Activated B cell treated with CpG ODN at 0.5 μM for 24 hours (primary cell): ENCODE measurements around the gene TSR3. TPM values are rescaled to one million over a fixed set of nuclear protein-coding genes. Genes with fewer than 3 reads are reported as not detected.

Source experiments
- ATAC-seq: fragments of 200-7000 bp; cut with Tn5 transposase; one replicate; pipeline ENCODE4 v1.10.0; 2021; ENCODE audit warnings: low read depth, mild to moderate bottlenecking, moderate library complexity
- CTCF ChIA-PET: fragments of 350-600 bp; sonication (Branson Sonifier 250); formaldehyde crosslinking; loops from one replicate; lab custom pipeline; 2021; ENCODE audit warnings: antibody characterized with exemption; lab: Charles Lee
- POLR2A ChIA-PET: fragments of 350-600 bp; sonication (Branson Sonifier 250); formaldehyde crosslinking; loops from one replicate; lab custom pipeline; 2021; ENCODE audit warnings: antibody characterized with exemption; lab: Charles Lee
- DNase-seq: peaks from one replicate; pipeline ENCODE4 v3.0.0; 2022
- H3K27ac Mint-ChIP-seq: one replicate; pipeline ENCODE4 v1.8.0; 2020; ENCODE audit warnings: mixed read lengths
- H3K27me3 Mint-ChIP-seq: one replicate; pipeline ENCODE4 v1.8.0; 2021; ENCODE audit warnings: mixed read lengths
- H3K36me3 Mint-ChIP-seq: one replicate; pipeline ENCODE4 v1.8.0; 2021; ENCODE audit warnings: low read depth, mixed read lengths
- H3K4me1 Mint-ChIP-seq: one replicate; pipeline ENCODE4 v1.8.0; 2021; ENCODE audit warnings: mixed read lengths
- H3K4me3 Mint-ChIP-seq: one replicate; pipeline ENCODE4 v1.8.0; 2020; ENCODE audit warnings: mild to moderate bottlenecking, mixed read lengths
- H3K9me3 Mint-ChIP-seq: one replicate; pipeline ENCODE4 v1.8.0; 2020; ENCODE audit warnings: mixed read lengths
- intact Hi-C: fragments of 100-400 bp; cut with micrococcal nuclease; formaldehyde crosslinking; loops from one replicate; pipeline ENCODE4 v1.15.1; 2024
- total RNA-seq: library from RNA; stranded (reverse); gene quantifications from 2 replicates; pipeline ENCODE4 v1.2.3, GENCODE V29; 2022
- TF ChIP-seq, protein P1 (sequence below): fragments of 200-600 bp; IDR thresholded peaks from one replicate; pipeline ENCODE4 v1.8.0; 2022; ENCODE audit warnings: antibody characterized with exemption, mild to moderate bottlenecking

Gene TSR3
- total RNA-seq, 1 donor from 2014 or later, result 45.3 TPM

DNA sequence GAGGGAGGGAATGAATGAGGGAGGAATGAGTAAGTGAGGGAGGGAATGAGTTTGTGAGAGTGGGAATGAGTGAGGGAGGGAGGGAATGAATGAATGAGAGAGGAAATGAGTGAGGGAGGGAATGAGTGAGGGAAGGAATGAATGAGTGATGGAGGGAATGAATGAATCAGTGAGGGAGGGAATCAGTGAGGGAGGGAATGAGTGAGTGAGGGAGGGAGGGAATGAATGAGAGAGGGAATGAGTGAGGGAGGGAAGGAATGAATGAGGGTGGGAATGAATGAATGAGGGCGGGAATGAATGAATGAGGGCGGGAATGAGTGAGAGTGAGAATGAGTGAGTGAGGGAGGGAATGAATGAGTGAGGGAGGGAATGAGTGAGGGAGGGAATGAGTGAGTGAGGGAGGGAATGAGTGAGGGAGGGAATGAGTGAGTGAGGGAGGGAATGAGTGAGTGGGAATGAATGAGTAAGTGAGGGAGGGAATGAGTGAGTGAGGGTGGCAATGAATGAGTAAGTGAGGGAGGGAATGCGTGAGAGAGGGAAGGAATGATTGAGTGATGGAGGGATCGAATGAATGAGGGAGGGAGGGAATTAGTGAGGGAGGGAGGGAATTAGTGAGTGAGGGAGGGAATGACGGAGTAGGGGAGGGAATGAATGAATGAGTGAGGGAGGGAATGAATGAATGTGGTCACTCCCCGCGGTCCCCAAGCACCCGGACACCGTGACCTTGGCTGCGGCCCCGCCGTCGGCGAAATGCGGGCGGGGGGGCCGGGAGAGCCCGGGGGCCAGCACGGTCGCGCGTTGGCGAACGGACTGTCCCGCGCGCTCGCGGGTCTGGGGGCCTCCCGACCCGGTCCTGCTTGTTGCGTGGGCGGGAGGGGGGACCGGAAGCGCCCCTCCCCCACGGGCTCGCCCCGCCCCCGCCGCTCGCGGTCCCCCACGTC, 43.4 kb downstream of the TSR3 start:
- no peak for DNase-seq
- POLR2A ChIA-PET, result interaction anchor here (0.6 to 3.0 kb wide), 16 partner anchors 8 to 656 kb away, joined by 3 to 26 read pairs (median 4); partner anchors contain the start of genes NUBP2, RPS2, SPSB3 and UQCC4
- CTCF ChIA-PET, result no interaction called here
- Mint-ChIP-seq H3K36me3 (peaks cover 21% of the 10 kb centered on the region), H3K4me1 (peaks cover 70% of the 10 kb centered on the region), H3K27me3 (no peaks in the 10 kb centered on the region), H3K9me3 (no peaks in the 10 kb centered on the region), H3K27ac (peak overlapping the region; percentile 100), H3K4me3 (peak overlapping the region; percentile 91)
- TF ChIP-seq, protein P1, sequence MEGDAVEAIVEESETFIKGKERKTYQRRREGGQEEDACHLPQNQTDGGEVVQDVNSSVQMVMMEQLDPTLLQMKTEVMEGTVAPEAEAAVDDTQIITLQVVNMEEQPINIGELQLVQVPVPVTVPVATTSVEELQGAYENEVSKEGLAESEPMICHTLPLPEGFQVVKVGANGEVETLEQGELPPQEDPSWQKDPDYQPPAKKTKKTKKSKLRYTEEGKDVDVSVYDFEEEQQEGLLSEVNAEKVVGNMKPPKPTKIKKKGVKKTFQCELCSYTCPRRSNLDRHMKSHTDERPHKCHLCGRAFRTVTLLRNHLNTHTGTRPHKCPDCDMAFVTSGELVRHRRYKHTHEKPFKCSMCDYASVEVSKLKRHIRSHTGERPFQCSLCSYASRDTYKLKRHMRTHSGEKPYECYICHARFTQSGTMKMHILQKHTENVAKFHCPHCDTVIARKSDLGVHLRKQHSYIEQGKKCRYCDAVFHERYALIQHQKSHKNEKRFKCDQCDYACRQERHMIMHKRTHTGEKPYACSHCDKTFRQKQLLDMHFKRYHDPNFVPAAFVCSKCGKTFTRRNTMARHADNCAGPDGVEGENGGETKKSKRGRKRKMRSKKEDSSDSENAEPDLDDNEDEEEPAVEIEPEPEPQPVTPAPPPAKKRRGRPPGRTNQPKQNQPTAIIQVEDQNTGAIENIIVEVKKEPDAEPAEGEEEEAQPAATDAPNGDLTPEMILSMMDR, result no peak
- intact Hi-C loops, result loop anchor here (1.0 to 5.0 kb wide), 3 partner anchors 112 to 474 kb away; partner anchors contain the start of genes NUBP2, SPSB3 and UQCC4
- ATAC-seq, result no peak

DNA sequence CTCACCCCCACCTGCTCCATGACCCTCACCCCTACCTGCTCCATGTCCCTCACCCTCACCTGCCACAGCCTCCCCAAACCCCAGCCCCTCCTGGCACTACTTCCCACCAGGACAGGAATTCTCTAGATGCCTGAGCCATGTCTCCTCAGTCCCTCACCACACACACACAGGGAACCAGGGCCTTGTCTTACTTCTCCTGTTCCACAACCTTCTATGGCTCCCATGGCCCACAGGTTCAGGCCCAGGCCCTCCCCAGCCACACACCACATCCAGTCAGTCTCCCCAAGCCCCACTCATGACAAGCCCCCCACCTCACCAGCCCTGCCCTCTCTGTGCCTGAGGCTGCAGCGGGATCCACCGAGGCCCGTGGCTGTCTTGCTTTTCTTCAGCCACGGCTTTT, 45.3 kb downstream of the TSR3 start:
- intact Hi-C loops, result loop anchor here (5.0 kb wide), 1 partner anchor 411 kb away; no protein-coding TSS in a partner anchor
- ChIA-PET POLR2A (interaction anchor here (0.9 to 1.2 kb wide), 2 partner anchors 20 to 114 kb away, joined by 4 read pairs; partner anchors contain the start of gene UQCC4), CTCF (no interaction called here)
- H3K27me3 Mint-ChIP-seq, result no peaks in the 10 kb centered on the region
- TF ChIP-seq, protein P1, result no peak
- H3K4me3 Mint-ChIP-seq, result peak overlapping the region; percentile 53
- DNase-seq (no peak), ATAC-seq (no peak)
- no peaks in the 10 kb centered on the region for H3K9me3 Mint-ChIP-seq
- peak overlapping the region; percentile 59 for H3K27ac Mint-ChIP-seq
- H3K36me3 Mint-ChIP-seq, result peaks cover 14% of the 10 kb centered on the region
- peaks cover 61% of the 10 kb centered on the region for H3K4me1 Mint-ChIP-seq

DNA sequence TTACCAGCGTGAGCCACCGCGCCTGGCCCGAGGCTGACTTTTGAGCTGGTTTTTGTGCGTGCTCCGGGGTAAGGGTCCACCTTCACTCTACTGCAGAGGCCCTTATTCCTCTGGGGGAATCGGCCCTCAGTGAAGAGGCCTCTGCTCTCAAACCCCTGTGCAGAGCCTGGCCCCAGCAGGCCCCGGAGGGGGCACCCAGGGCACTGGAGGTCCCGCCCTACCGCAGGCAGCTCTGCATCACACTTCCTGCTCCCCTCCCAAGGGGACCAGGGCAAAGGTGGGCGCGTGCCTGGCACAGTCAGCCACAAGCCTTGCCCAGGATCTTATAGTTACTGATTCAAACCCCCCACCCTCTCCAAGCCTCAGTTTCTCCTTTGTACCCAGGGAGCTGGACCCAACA, 45.9 kb downstream of the TSR3 start:
- ChIA-PET POLR2A (interaction anchor here (0.7 to 1.8 kb wide), 5 partner anchors 11 to 850 kb away, joined by 3 to 5 read pairs (median 4); partner anchors contain the start of genes TELO2, TRAF7 and UQCC4), CTCF (no interaction called here)
- Mint-ChIP-seq H3K27me3 (no peaks in the 10 kb centered on the region), H3K36me3 (peaks cover 10% of the 10 kb centered on the region), H3K27ac (peak overlapping the region; percentile 59), H3K4me3 (no peak overlapping the region), H3K4me1 (peaks cover 57% of the 10 kb centered on the region), H3K9me3 (no peaks in the 10 kb centered on the region)
- DNase-seq (no peak), ATAC-seq (no peak)
- TF ChIP-seq, protein P1, result no peak
- intact Hi-C loops, result loop anchor here (5.0 kb wide), 1 partner anchor 411 kb away; no protein-coding TSS in a partner anchor

DNA sequence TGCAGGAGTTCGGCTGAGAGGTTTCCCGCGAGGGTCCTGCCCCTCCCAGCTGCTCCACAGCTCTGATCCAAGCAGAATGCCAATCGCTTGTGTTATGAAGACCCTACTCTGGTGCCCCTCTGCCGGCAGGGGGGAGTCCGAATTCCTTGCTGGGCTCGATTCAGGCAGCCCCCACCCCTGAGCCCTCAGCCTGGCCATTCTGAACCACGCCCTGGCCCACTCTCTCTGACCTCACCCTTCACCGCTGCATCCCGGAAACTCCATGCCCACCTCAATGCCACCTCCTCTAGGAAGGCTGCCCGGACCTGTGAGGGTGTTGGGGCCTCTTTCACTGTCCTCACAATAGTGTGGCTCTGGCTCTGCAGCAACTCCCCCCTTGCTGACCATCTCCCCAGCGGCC, 50.1 kb downstream of the TSR3 start:
- TF ChIP-seq, protein P1, result no peak
- CTCF ChIA-PET, result interaction anchor here (0.7 to 1.7 kb wide), 4 partner anchors 8 to 198 kb away, joined by 3 to 5 read pairs (median 4); partner anchors contain the start of gene UBE2I
- DNase-seq, result no peak

More for the DNA sequence above, 50.1 kb downstream of the TSR3 start:
- Mint-ChIP-seq H3K27me3 (peaks cover 7% of the 10 kb centered on the region), H3K27ac (no peak overlapping the region), H3K4me1 (peaks cover 52% of the 10 kb centered on the region), H3K9me3 (no peaks in the 10 kb centered on the region), H3K36me3 (no peaks in the 10 kb centered on the region), H3K4me3 (no peak overlapping the region)
- POLR2A ChIA-PET, result interaction anchor here (0.5 to 1.5 kb wide), 3 partner anchors 7 to 410 kb away, joined by 3 to 5 read pairs (median 4); partner anchors contain the start of gene UBE2I
- intact Hi-C loops, result no loop called here
- no peak for ATAC-seq
